ENCODE measurements around the gene TRAPPC2L.
A peak's percentile ranks its signal among the peaks of the same experiment; 100 is the strongest.

TRAPPC2L gene

GRCh38 chr16:88856828-88857727 lies at the start of gene TRAPPC2L, which contains the start of gene GALNS:
TRAPPC2L (plus strand) TSS chr16:88857127; CDS start chr16:88857151, 24 bp downstream.
GALNS (minus strand) TSS chr16:88856947; CDS start chr16:88856877, 70 bp downstream.
- peak within 1 kb of the TSS; percentile 99 for H3K4me3 ChIP-seq (replicated peaks; ENCODE audit: low read depth, low read length)
- TF ChIP-seq CTCF (IDR thresholded peaks at IDR 0.05; ENCODE audit: low read length, missing control alignments) = no peak
- DNase-seq (ENCODE audit: low read depth) = peak; percentile 97

DNA sequence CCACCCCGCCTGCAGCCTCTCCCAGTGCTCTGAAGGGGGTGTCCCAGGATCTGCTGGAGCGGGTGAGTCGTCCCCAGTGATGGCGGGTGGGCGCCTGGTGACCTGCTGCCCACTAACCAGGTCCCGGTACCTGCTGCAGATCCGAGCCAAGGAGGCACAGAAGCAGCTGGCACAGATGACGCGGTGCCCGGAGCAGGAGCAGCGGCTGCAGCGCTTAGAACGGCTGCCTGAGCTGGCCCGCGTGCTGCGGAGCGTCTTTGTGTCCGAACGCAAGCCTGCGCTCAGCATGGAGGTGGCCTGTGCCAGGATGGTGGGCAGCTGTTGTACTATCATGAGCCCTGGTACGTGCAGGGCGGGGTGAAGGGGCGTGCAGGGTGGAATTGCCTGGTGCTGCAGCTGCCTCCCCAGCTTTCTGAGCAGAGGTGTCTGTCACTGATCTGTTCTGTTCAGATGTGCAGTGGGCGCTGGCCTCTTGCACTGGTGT lies 49.7 kb upstream of the TRAPPC2L start:
- H3K4me3 ChIP-seq (replicated peaks; ENCODE audit: low read depth, low read length) = no peak overlapping the region
- no peak for DNase-seq (ENCODE audit: low read depth)
- no peak for TF ChIP-seq CTCF (IDR thresholded peaks at IDR 0.05; ENCODE audit: low read length, missing control alignments)

GRCh38 chr16:88807626-88808453 lies 49.1 kb upstream of the TRAPPC2L start:
- no peak for TF ChIP-seq CTCF (IDR thresholded peaks at IDR 0.05; ENCODE audit: low read length, missing control alignments)
- no peak for DNase-seq (ENCODE audit: low read depth)
- H3K4me3 ChIP-seq (replicated peaks; ENCODE audit: low read depth, low read length) = no peak overlapping the region

DNA sequence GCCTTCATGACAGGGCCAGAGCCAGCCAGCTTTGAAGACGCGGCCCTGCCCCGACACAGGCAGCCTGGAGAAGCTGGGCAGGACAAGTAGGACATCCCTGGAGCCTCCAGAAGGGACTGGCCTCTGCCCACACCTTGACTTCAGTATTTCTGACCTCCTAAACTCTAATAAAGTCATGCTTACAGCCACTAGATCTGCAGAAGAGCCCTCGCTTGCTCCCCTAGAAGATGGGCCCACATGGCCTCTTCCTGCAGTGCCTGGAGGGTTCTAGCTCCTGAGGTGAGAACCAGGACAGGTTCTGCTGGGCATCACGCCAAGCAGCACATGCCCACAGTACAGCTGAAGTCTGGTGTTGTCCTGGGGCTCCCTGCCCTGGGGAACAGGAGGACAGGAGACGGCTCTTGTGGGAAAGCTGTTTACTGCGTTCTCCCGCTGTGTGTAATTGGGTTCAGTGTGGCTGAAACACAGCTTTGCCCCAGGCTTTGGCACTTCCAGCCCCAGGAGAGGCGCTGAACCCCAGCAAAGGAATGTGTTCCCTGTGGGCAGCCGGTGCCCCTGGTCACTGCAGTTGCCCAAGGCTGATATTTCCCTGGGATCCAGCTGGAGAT lies 47.8 kb upstream of the TRAPPC2L start:
- DNase-seq (ENCODE audit: low read depth) = no peak
- no peak overlapping the region for H3K4me3 ChIP-seq (replicated peaks; ENCODE audit: low read depth, low read length)
- no peak for TF ChIP-seq CTCF (IDR thresholded peaks at IDR 0.05; ENCODE audit: low read length, missing control alignments)

GRCh38 chr16:88809676-88810165 lies 47.2 kb upstream of the TRAPPC2L start:
- no peak for DNase-seq (ENCODE audit: low read depth)
- H3K4me3 ChIP-seq (replicated peaks; ENCODE audit: low read depth, low read length) = no peak overlapping the region
- no peak for TF ChIP-seq CTCF (IDR thresholded peaks at IDR 0.05; ENCODE audit: low read length, missing control alignments)

- TF ChIP-seq CTCF (IDR thresholded peaks at IDR 0.05; ENCODE audit: low read length, missing control alignments) = no peak
Observed at GRCh38 chr16:88810166-88810911, 46.6 kb upstream of the TRAPPC2L start.

More at GRCh38 chr16:88810166-88810911, 46.6 kb upstream of the TRAPPC2L start:
- DNase-seq (ENCODE audit: low read depth) = no peak
- peak overlapping the region; percentile 70 for H3K4me3 ChIP-seq (replicated peaks; ENCODE audit: low read depth, low read length)
